Cerebellar nuclear complex (tissue), 1 donor: ENCODE data around the gene RPS2.
"Not testable (repeated sequence)": the region's sequence is repeated elsewhere in the genome, so short reads cannot be mapped to it uniquely, and the experiment has no call there.

Source experiments
- DNase-seq, 2 experiments: peaks; one replicate each; lab custom pipeline; 2025; lab: John Stamatoyannopoulos, UW

RPS2 gene

DNA sequence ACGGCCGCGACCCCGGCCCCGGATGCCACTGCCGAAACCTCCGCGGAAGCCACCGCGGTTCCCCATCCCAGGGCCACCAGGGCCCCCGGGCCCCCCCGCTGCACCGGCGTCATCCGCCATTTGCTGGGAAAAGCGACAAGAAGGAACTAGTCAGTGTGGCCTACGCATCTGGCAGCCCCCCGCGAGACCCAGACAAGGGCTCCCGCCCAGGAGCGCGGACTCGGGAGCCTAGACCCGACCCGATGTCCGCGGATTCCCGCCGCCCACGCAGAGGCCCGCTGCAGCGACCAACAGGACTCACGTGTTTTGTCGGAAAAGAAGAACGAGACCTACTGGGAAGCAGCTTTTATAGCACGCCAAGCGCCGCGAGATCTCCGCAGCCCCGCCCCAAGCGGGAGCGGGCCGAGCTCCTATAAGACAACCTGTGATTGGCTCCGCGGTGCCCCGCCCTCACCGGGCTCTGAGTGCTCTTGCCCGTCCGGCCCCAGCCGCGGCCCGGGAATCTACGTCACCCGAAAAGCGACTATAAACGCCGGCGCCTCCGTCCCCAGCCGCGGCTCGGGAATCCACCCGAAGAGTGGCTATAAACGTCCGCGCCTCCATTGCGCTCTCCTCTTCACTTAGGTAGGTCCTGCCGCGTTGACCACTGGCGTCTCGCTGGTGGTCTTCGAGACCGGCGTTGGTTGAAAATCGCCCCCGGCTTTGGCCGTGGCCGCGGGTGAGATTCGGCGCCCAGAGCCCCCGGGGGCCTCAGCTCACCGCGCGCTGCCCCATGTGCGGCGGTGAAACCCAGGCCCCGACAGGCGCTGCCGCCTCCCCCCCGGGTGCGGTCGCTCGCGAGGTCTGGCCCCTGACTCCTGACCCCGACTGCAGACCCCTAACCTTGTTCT lies at the start of gene RPS2:
Gene RPS2 (minus strand): TSS at position 321 of the 890 bp plus-strand sequence. CDS start 201 bp downstream, at position 120.
- peak; percentile 91 to 94 for DNase-seq

DNA sequence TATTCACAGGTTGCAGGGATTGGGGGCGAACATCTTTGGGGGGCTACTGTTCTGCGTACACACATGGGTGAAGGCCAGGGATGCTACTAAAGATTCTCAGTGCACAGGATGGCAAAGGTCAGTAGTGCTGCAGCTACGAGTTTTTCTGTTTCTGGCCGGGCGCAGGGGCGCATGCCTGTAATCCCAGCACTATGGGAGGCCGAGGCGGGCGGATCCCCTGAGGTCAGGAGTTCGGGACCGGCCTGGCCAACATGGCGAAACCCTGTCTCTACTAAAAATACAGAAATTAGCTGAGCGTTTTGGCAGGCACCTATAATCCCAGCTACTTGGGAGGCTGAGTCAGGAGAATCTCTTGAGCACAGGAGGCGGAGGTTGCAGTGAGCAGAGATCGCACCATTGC lies 48.9 kb upstream of the RPS2 start:
- DNase-seq, result no peak

DNA sequence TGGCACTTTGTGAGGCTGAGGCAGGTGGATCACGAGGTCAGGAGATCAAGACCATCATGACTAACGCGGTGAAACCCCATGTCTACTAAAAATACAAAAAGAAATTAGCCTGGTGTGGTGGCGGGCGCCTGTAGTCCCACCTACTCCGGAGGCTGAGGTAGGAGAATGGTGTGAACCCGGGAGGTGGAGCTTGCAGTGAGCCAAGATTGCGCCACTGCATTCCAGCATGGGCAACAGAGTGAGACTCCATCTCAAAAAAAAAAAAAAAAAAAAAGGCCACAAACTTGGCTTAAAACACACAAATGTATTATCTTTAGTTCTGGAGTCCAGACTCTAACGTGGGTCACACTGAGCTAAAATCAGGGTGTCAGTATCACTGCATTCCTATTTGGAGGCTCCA lies 47.1 kb upstream of the RPS2 start:
- not testable (repeated sequence) for DNase-seq

DNA sequence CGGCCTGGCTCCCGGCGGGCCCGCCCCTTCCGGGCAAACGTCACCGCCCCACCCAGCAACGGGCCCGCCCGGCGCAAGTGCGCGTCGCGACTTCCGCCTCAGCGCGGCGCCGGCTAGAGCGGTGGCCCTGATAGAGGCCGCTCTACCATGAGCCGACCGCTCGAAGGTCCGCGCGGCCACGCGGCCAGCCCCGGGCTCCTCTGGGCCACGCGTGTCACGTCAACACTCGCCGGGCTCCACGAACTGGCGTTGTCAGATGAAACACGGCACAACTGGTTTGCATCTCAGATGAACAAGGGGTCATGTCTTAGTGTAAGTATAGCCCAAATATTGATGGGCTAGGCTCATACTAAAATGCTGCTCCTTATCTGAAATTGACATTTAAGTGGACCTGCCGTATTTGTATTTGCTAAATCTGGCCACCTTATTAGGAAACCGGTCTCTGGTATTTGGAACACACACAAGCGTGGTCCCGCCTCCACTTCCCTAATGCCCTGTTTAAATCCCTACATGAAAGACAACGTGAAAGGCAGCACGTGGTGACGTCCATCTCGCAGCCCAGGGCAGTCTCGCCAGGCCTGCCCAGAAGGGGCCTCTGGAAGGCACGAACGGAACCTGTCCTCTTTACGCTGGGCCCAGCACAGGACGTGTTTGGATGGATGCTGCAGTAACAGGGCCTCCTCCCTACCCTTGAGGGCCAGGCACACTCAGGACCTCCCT lies 45.3 kb upstream of the RPS2 start, which contains the start of gene ZNF598:
Gene ZNF598 (minus strand): TSS at position 31 of the 720 bp plus-strand sequence.
- no peak for DNase-seq

DNA sequence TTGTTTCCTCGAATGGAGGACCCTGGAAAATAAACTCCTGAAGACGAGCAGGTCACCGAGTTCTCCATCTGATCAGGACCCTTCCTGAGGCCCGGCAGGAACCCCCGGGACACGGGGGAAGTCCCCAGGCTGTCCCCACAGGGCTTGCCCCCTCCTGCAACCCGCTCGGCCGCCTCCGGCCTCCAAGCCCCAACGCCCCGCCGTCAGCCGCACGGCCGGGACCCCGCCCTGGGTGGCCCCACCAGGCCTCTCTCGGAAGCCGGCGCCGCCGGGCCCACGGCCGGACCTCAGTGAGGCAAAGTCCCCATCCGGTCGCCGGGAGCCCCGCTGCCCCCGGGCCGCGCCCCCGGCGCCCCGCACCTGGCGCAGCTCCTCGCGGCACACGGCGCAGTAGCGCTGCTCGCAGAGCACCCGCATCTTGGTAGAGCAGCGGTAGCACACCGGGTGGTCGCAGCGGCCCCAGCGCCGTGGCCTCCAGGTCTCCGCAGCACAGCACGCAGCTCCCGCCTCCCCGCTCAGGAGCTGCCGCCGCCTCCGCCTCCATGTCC lies 44.6 kb upstream of the RPS2 start:
- no peak for DNase-seq

DNA sequence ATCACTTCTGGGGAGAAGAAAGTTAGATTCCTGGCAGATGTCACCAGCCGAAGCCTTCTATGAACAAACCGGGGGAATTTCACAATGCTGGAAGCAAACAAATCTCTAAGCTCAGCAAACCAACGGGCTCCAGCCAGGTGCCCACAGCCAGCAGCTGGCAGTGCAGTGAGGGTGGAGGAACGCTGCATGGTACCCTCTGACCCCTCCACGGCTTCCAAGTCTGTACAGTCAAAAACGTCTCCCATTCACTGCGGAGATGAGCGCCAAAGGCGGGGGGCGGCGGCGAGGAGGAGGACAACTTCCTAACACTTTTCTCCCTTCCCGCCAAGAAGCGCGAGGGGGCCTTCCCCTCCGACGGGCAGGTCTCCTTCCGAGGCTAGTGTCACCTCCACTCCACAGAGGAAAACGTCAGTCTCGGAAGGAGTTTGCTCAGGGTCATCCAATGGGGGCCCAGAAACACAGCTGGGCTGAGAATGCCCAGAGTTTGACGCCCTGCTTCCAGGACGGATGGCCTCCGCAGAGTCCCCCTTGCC lies 44.1 kb upstream of the RPS2 start:
- DNase-seq, result no peak

DNA sequence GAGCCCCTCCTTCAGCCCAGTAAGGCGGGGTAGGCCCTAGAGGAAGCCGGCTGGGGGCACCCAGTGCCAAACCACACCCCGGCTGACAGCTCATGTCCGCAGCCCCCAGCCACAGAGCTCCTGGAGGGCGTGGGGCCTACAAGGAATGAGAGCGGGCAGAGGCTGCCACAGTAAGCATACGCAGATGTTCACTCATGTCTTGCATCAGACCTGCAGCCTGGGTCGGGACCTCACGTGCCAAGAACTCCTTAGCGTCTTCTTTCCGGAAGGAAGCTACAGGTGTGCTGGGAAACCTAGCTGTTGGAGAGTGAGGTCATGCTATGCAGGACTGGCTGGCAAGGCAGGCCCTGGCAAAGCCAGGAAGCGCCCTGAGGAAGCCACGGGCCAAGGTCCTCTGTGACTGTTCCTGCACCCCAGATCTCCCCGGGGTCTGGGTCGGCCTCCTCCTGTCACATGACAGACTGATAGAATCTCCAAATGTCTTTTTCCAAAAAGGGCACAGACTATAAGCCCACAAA lies 43.4 kb upstream of the RPS2 start:
- no peak for DNase-seq

DNA sequence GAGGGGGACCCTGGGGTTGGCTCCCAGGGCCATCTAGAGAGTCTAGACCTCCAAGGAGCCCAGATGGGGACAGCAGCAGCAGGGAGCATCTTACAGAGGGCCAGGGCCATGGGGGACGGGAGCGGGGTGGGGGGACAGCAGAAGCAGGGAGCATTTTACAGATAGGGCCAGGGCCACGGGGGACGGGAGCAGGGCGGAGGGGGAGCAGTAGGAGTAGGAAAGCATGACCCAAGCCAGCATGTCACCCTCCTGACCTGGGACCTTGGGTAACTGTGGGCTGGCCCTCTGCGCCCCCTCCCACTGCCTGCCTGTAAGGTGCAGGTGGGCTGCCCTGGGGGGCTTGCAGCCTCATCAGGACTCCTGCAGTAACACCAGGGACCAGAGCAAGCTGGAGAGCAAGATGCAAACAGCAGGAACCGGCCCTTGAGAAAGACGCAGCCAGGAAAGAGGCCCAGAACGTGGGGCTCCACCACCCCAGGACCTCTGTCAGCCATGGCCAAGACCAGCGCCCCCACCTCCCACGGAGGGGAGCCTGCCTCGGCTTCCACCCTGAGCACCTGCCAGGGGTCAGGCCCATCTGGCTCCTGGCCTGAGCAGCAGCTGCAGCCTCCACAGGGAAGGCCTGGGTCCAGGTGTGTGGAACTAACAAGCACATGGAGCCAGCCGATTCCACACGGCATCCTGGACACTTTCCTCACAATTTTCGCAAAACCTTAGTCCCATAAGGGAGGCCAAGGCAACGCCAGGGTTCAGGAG lies 42.6 kb upstream of the RPS2 start:
- no peak for DNase-seq

DNA sequence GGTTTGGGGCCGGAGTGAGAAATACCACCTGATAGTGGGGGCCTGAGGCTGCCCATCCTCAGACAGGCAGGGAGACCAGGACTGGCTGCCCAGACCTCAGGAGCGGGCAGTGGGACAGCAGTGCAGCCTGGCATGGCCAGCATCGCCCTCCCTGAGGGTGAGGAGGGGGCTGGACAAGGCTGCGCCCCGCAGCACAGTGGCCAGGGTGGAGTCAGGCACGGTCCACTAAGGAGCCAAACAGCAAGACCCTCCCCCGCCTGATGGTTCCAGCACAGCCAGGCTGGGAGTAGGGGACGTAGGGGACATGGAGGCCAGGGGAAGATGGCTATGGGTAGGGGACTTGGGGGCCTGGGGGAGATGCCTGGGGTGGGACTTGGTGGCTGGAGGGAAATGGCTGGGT lies 41.7 kb upstream of the RPS2 start:
- no peak for DNase-seq

DNA sequence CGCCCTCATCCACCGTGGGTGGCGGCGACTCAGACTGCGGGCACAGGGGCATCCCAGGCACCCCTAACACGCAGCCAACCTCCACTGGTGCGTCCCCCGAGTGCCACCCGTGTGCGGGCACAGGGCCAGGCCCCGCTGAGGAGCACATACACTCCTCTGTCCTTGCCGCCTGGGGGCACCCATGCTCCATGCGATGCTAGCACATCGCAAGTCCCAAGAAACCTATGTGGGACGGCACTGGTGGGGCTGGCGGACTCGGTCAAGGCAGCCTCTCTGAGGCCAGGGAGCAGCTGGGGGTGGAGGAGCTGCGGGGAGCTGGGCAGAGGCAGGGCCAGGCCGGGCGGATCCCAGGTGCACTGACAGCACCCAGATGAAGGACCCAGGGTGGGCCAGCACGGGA lies 41.0 kb upstream of the RPS2 start:
- DNase-seq, result peak in 1 of 2 experiments; percentile 18

DNA sequence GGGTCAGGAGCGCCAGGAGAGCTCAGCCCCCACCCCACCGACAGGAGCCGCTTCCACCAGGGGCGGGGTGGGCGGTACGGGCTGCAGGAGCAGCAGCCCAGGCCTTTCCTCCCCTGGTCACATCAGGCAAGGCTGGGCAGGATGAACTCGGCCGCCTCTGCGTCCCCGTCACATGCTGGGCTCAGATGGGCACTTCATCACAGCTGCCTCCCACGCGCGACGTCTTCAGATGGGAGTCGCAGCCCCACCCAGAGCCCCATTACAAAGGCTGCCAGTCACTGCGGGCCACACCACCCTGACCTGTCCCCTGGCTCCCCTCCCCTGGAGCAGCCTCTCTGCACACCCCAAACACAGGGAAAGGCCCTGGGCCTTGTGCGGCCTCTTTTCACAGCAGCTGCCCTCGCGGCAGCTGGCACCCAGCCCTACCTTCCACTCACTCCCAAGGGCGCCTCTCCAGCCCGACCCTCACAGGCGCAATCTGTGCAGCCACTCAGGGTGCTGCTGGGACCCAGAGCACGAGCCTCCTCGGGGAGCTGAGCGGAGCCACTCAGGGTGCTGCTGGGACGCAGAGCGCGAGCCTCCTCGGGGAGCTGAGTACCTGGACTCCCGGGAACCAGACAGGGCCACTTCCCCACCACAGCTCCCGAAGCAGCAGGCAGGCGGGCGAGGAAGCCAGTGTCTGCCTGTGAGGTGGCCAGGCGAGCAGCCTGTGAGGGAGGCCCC lies 40.3 kb upstream of the RPS2 start:
- no peak for DNase-seq

DNA sequence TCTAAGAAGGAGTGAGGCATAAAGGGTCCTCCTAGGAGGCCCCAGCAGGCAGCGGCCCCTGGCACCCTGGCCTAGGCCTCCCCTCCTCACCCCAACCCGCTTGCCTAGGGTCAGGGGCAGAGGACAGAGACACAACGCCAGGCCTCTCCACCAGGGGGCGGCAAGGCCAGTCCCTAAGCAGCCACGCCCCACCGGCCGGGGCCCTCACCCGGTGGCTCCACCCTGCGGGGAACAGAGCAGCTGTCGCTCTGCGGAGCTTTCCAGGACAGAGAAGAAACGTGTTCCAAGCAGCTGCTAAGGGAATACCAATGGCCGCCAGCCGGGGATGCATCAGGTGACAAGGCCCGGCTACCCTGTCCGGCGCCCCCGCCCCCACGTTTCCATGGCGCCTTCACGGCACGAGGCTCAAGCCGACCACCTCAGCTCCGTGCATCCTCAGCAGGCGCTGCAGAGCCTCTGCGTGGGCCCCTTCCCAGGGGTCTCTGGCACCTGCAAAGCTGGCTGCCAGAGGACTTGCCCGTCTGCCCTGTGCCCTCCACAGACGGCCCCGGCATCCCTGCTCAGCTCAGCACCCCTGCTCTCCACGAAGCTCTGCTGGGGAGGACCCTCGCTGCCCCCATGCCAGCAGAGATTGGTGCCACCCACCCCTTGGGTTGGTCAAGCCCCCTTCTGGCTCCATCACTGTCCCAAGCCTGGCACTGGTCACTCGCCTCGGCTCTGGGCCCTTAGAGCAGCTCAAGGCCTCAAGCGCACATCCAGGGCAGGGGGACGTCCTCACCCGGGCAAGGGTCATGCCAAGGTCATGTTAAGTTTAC lies 39.4 kb upstream of the RPS2 start:
- DNase-seq, result peak in 1 of 2 experiments; percentile 46

DNA sequence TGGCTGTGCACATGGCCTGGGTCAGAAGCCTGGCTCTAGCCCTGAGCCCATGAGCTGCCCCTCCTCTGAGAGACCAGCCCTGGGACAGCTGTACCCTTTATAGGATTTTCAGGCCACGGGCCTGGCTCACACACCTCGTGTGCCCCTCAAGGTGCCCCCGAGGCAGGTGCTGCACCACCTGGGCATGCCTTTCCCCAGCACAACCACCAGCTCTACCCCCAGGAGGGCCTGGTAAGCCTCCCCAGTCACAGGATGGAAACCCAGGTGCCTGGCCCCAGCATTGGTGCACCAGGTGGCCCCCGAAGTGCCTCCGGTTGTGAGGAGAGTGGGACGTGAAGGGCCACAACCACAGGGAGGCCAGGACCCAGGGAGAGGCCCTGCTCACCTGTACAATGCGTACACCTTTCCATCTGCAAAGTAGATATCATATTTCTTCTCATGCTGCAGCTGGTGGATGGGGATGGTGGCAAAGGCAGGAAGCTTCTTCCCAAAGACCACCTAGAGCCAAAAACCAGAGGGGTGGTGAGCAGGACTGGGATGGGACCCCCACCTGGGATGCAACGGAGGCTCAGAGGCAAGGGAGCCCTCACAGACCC lies 38.7 kb upstream of the RPS2 start:
- no peak for DNase-seq

DNA sequence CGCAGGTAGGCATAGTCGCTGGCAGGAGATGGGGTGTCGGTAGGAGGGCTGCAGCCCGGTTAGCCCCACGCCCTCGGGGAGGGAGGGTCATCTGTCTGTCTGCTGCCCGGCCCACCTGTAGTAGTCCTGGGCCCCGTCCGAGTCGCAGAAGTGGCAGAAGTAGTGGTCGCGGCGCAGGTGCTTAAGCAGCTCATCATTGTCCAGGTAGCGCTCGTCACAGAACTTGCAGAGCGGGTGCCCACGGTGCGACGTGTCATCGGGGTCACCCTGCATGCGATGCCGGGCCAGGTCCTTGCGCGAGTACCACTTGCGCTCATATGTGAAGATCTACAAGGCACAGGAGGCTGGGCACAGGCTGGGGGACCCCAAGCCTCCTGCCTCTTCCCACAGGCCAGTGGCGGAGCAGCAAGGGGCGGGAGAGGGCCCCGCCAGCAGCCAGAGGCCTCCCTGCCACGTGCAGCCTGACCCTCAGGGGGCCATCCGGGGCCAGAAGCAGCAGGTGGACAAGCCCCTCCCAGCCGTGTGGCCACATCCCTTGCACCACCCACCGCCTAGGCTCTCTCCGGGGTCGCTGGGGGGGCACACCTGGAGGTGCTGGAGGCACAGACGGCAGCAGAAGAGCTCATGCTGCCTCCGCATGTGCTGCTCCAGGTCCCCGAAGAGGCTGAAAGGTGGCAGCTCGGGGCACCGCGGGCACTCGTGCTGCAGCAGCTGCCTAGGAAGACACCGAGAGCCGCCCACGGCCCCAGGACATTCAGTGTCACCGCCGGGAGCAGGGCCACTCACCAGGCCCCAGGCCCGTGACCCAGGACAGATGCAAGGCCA lies 38.0 kb upstream of the RPS2 start:
- no peak for DNase-seq

DNA sequence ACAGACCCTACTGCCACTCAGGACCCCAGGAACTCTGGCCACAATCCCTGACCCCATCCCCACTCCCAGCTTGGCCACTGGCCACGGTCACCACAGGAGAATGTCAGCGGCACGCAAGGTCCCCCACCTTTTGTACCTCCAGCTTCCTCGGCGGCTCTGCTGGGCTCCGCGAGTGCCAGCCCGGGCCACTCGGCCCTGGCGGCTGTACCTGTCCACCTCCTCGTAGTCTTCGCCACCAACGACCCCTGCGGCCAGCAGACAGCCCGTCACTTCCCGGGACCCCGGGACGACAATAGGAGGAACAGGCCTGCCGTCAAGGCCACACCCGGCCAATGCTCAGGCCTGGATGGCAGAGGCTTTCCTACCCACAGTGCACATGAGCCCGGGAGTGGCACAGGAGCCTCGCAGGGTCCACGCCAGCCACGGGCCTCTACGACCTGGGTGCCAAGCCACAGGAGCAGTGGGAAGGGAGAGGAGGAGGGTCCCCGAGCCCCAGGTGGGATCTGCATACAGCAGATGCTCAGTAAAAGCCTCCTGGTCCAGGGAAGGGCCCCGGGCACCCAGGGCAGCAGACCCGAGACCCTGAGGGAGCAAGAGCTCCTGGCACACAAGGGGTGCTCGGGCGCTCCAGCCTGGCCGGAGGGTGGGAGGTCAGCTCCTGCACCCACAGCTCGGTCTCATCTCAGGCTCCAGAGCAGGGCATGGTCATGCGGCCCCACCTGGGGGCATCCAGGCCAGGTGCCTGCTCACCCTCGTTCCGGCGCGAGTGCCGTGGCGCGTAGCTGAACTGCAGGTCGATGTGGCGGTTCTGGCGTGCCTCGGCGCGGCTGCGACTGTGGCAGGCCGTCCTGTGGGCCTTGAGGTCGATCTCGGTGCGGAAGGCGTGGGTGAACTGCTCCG lies 37.1 kb upstream of the RPS2 start:
- DNase-seq, result no peak

DNA sequence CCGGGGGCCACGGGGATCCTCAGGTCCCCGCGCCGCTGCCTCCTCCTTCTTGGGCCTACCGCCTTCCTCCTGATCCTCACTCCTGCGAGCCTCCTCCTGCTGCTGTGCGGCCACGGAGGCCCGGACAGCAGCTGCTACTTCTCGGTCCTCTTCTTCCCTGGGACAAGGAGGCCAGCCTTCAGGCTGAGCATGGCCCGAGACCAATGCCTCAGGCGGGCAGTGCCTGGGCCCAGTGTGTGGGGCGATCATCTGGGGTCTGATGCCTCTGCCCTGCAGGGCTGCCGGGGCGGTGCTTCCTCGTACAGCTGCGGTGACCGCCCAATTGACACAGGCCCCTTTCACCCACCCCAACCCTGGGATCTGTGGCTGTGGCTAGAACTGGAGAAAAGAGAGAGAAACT lies 36.4 kb upstream of the RPS2 start:
- DNase-seq, result no peak

DNA sequence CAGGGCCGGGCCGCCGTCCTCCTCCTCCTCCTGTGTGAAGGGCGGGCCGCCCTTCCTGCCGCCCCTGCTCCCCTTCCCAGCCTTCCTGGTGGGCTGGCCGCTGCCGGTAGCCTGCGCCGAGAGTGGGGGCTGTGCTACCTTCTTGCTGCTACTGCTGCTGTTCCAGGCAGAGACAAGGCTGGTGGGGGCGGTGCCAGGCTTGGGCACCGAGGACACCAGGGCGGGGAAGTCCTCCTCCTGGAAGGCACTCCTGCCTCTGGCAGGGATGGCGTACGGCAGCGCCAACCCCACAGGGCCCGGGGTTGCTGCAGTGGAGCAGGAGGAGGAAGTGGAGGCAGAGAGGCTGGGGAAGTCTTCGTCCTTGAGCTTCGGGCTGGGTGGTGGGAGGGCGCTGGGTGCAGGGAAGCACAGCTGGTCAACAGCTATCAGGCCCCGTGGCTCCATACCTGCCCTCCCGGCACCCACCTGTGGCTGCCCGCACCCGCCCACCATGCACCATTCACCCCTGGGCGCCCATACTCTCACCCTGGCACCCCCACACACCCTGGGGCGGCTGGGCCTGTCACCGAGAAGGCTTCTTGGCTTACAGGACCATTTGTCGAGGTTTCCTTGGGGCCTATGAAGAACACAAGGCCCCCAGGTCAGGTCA lies 35.4 kb upstream of the RPS2 start:
- DNase-seq, result no peak
